C4-2B (cell line): ENCODE data around the gene XCL1.

Experiments
- ZFX ChIP-seq: fragments of 450-650 bp; IDR thresholded peaks from 2 replicates; pipeline ENCODE4 v1.6.1; 2017
- TF ChIP-seq, protein P1 (sequence below): fragments of 450-650 bp; conservative IDR thresholded peaks from 2 replicates; pipeline ENCODE4 v1.5.1; 2017; ENCODE audit warnings: mild to moderate bottlenecking

DNA sequence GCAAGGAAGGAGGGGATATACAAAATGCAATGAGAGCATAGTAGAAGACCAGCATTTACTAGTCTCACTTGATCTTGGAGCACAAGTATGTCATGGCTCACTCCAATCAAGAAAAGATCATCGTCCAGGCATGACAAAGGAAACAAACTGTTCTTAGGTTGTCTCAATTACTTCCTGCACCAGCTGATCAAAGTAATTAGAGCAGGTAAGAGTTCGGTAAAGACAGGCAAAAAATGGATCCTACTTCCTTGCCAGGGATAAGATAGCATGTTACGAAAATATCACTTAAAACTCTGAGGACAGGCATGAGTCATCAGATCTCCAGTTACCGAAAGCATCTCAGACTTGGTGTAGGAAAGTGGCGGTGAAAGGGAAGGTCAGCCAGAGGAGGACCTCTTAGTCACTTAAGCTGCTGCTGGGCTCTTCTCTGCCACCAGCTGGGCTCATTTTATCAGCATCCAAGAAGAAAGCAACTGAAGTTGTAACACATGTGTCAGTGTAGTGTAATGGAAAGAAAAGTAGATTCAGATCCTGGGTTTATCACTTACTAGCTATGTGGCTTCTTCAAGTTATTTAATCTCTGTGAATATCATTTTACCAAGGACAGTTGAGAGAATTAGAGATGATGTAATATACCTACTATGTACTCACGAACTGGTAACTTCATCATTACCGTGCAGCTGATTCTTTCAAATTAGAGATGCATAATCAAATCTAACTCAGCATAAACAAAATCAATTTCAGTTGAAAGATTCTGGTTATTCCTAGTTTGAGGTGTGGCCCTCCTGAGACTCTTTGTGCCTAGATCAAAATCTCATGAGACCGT is 46.8 kb downstream of the XCL1 start:
- TF ChIP-seq, protein P1, sequence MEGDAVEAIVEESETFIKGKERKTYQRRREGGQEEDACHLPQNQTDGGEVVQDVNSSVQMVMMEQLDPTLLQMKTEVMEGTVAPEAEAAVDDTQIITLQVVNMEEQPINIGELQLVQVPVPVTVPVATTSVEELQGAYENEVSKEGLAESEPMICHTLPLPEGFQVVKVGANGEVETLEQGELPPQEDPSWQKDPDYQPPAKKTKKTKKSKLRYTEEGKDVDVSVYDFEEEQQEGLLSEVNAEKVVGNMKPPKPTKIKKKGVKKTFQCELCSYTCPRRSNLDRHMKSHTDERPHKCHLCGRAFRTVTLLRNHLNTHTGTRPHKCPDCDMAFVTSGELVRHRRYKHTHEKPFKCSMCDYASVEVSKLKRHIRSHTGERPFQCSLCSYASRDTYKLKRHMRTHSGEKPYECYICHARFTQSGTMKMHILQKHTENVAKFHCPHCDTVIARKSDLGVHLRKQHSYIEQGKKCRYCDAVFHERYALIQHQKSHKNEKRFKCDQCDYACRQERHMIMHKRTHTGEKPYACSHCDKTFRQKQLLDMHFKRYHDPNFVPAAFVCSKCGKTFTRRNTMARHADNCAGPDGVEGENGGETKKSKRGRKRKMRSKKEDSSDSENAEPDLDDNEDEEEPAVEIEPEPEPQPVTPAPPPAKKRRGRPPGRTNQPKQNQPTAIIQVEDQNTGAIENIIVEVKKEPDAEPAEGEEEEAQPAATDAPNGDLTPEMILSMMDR = no peak
- TF ChIP-seq ZFX = no peak
